SK-N-SH treated with all-trans-retinoic acid at 6 μM for 48 hours (cell line): ENCODE data around the gene NAA10.

Experiments used
- ATAC-seq: fragments of 200-7000 bp; cut with Tn5 transposase; 3 replicates; pipeline ENCODE4 v1.9.1; 2020; ENCODE audit warnings: mild to moderate bottlenecking, moderate library complexity
- ARNTL ChIP-seq: fragments of 450-650 bp; formaldehyde crosslinking; IDR thresholded peaks from 2 replicates; pipeline ENCODE4 v1.5.0; 2020; ENCODE audit warnings: low read depth, mild to moderate bottlenecking, moderate library complexity, borderline replicate concordance
- BACH2 ChIP-seq: fragments of 250-450 bp; sonication (Bioruptor Pico); IDR thresholded peaks from 2 replicates; pipeline ENCODE4 v1.9.0; 2021; ENCODE audit warnings: mild to moderate bottlenecking, borderline replicate concordance
- CSDC2 ChIP-seq: fragments of 250-450 bp; sonication (Bioruptor Pico); IDR thresholded peaks from 2 replicates; pipeline ENCODE4 v1.5.0; 2020; ENCODE audit warnings: mild to moderate bottlenecking, moderate library complexity
- ESRRG ChIP-seq: fragments of 250-450 bp; sonication (Bioruptor Pico); IDR thresholded peaks from 2 replicates; pipeline ENCODE4 v1.6.1; 2021; ENCODE audit warnings: mild to moderate bottlenecking
- GLIS3 ChIP-seq: fragments of 250-450 bp; sonication (Bioruptor Pico); IDR thresholded peaks from 2 replicates; pipeline ENCODE4 v1.5.0; 2020; ENCODE audit warnings: mild to moderate bottlenecking, moderate library complexity
- ISL1 ChIP-seq: fragments of 250-450 bp; sonication (Bioruptor Pico); IDR thresholded peaks from 2 replicates; pipeline ENCODE4 v2.1.2; 2022; ENCODE audit warnings: mild to moderate bottlenecking, moderate library complexity
- OSR1 ChIP-seq: fragments of 250-450 bp; sonication (Bioruptor Pico); IDR thresholded peaks from 2 replicates; pipeline ENCODE4 v1.8.0; 2022; ENCODE audit warnings: moderate library complexity, mild to moderate bottlenecking, inconsistent platforms
- POU6F1 ChIP-seq: fragments of 250-450 bp; sonication (Bioruptor Pico); IDR thresholded peaks from 2 replicates; pipeline ENCODE4 v1.8.0; 2021; ENCODE audit warnings: low read depth, mild to moderate bottlenecking, moderate library complexity, borderline replicate concordance
- RARB ChIP-seq: fragments of 250-450 bp; sonication (Bioruptor Pico); IDR thresholded peaks from 2 replicates; pipeline ENCODE4 v1.8.0; 2021; ENCODE audit warnings: mild to moderate bottlenecking, moderate library complexity
- SNAI2 ChIP-seq: fragments of 250-450 bp; sonication (Bioruptor Pico); IDR thresholded peaks from 2 replicates; pipeline ENCODE4 v1.5.0; 2020; ENCODE audit warnings: mild to moderate bottlenecking, moderate library complexity
- TCF4 ChIP-seq: fragments of 250-450 bp; sonication (Bioruptor Pico); IDR thresholded peaks from 2 replicates; pipeline ENCODE4 v1.8.0; 2021; ENCODE audit warnings: mild to moderate bottlenecking, moderate library complexity, borderline replicate concordance
- TOX ChIP-seq: fragments of 250-450 bp; sonication (Bioruptor Pico); IDR thresholded peaks from 2 replicates; pipeline ENCODE4 v1.8.0; 2021; ENCODE audit warnings: mild to moderate bottlenecking, moderate library complexity, borderline replicate concordance
- ZC3H10 ChIP-seq: fragments of 250-450 bp; sonication (Bioruptor Pico); IDR thresholded peaks from 2 replicates; pipeline ENCODE4 v1.5.1; 2021; ENCODE audit warnings: mild to moderate bottlenecking, moderate library complexity
- ZFP3 ChIP-seq: fragments of 250-450 bp; sonication (Bioruptor Pico); IDR thresholded peaks from 2 replicates; pipeline ENCODE4 v1.5.0; 2020; ENCODE audit warnings: mild to moderate bottlenecking, moderate library complexity
- ZFP30 ChIP-seq: fragments of 450-650 bp; formaldehyde crosslinking; IDR thresholded peaks from 2 replicates; pipeline ENCODE4 v1.5.0; 2022; ENCODE audit warnings: mild to moderate bottlenecking, moderate library complexity
- ZNF565 ChIP-seq: fragments of 450-650 bp; formaldehyde crosslinking; conservative IDR thresholded peaks from 2 replicates; pipeline ENCODE4 v1.5.0; 2020; ENCODE audit warnings: low read depth, mild to moderate bottlenecking, moderate library complexity
- ZNF70 ChIP-seq: fragments of 450-650 bp; formaldehyde crosslinking; IDR thresholded peaks from 2 replicates; pipeline ENCODE4 v1.5.0; 2020; ENCODE audit warnings: mild to moderate bottlenecking, moderate library complexity
- ZNF8 ChIP-seq: fragments of 450-650 bp; formaldehyde crosslinking; IDR thresholded peaks from 2 replicates; pipeline ENCODE4 v1.5.0; 2020; ENCODE audit warnings: mild to moderate bottlenecking, moderate library complexity
- TF ChIP-seq, protein P1 (sequence below): fragments of 250-450 bp; sonication (Bioruptor Pico); IDR thresholded peaks from 2 replicates; pipeline ENCODE4 v1.8.0; 2020; ENCODE audit warnings: mild to moderate bottlenecking, moderate library complexity, borderline replicate concordance
- TF ChIP-seq, protein P2 (sequence below): fragments of 250-450 bp; sonication (Bioruptor Pico); IDR thresholded peaks from 2 replicates; pipeline ENCODE4 v1.5.0; 2020; ENCODE audit warnings: mild to moderate bottlenecking, moderate library complexity
- TF ChIP-seq, protein P3 (sequence below): fragments of 250-450 bp; sonication (Bioruptor Pico); IDR thresholded peaks from 2 replicates; pipeline ENCODE4 v1.5.1; 2021; ENCODE audit warnings: mild to moderate bottlenecking, moderate library complexity
- TF ChIP-seq, protein P4 (sequence below): fragments of 250-450 bp; sonication (Bioruptor Pico); IDR thresholded peaks from 2 replicates; pipeline ENCODE4 v1.5.1; 2020; ENCODE audit warnings: low read depth, mild to moderate bottlenecking, moderate library complexity

The NAA10 gene

GRCh38 chrX:153920546-153920945 is 14.3 kb downstream of the NAA10 start:
- TF ChIP-seq ZFP3 (CRISPR knock-in tag) (no peak), TCF4 (no peak), ZC3H10 (CRISPR knock-in tag) (no peak), TOX (CRISPR knock-in tag) (no peak), BACH2 (CRISPR knock-in tag) (no peak), CSDC2 (CRISPR knock-in tag) (no peak), ZNF70 (no peak), ESRRG (CRISPR knock-in tag) (no peak), ARNTL (no peak), RARB (no peak), ZNF565 (CRISPR knock-in tag) (no peak), OSR1 (CRISPR knock-in tag) (no peak)
- TF ChIP-seq, protein P1, sequence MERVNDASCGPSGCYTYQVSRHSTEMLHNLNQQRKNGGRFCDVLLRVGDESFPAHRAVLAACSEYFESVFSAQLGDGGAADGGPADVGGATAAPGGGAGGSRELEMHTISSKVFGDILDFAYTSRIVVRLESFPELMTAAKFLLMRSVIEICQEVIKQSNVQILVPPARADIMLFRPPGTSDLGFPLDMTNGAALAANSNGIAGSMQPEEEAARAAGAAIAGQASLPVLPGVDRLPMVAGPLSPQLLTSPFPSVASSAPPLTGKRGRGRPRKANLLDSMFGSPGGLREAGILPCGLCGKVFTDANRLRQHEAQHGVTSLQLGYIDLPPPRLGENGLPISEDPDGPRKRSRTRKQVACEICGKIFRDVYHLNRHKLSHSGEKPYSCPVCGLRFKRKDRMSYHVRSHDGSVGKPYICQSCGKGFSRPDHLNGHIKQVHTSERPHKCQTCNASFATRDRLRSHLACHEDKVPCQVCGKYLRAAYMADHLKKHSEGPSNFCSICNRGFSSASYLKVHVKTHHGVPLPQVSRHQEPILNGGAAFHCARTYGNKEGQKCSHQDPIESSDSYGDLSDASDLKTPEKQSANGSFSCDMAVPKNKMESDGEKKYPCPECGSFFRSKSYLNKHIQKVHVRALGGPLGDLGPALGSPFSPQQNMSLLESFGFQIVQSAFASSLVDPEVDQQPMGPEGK (CRISPR knock-in tag), result no peak
- TF ChIP-seq, protein P2, sequence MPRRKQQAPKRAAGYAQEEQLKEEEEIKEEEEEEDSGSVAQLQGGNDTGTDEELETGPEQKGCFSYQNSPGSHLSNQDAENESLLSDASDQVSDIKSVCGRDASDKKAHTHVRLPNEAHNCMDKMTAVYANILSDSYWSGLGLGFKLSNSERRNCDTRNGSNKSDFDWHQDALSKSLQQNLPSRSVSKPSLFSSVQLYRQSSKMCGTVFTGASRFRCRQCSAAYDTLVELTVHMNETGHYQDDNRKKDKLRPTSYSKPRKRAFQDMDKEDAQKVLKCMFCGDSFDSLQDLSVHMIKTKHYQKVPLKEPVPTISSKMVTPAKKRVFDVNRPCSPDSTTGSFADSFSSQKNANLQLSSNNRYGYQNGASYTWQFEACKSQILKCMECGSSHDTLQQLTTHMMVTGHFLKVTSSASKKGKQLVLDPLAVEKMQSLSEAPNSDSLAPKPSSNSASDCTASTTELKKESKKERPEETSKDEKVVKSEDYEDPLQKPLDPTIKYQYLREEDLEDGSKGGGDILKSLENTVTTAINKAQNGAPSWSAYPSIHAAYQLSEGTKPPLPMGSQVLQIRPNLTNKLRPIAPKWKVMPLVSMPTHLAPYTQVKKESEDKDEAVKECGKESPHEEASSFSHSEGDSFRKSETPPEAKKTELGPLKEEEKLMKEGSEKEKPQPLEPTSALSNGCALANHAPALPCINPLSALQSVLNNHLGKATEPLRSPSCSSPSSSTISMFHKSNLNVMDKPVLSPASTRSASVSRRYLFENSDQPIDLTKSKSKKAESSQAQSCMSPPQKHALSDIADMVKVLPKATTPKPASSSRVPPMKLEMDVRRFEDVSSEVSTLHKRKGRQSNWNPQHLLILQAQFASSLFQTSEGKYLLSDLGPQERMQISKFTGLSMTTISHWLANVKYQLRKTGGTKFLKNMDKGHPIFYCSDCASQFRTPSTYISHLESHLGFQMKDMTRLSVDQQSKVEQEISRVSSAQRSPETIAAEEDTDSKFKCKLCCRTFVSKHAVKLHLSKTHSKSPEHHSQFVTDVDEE (CRISPR knock-in tag), result no peak

DNA sequence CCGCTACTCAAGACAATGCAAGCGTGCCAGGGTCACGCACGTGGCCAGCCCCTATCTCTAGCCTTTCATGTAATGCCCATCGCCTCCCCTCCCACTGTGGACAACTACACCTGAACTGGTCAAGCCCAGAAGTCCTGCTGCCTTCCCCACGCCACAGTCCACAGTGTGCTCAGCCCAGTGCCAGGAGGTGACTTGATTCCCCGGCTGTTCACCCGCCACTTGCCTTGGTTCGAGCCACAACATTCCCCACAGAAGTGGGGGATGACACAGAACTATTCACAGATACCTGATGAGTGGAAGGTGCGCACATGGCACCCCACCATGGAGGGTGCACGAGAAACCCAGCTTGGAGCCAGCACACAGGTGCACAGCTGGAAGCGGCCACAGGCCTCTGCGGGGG is 15.6 kb downstream of the NAA10 start:
- TF ChIP-seq TCF4 (no peak), TOX (CRISPR knock-in tag) (no peak), GLIS3 (no peak), OSR1 (CRISPR knock-in tag) (no peak), CSDC2 (CRISPR knock-in tag) (no peak), SNAI2 (CRISPR knock-in tag) (no peak), ZFP30 (CRISPR knock-in tag) (no peak), ZNF70 (no peak), ZNF565 (CRISPR knock-in tag) (no peak), BACH2 (CRISPR knock-in tag) (no peak), ARNTL (no peak), ISL1 (CRISPR knock-in tag) (no peak), ZC3H10 (CRISPR knock-in tag) (no peak), ESRRG (CRISPR knock-in tag) (no peak)
- TF ChIP-seq, protein P3, sequence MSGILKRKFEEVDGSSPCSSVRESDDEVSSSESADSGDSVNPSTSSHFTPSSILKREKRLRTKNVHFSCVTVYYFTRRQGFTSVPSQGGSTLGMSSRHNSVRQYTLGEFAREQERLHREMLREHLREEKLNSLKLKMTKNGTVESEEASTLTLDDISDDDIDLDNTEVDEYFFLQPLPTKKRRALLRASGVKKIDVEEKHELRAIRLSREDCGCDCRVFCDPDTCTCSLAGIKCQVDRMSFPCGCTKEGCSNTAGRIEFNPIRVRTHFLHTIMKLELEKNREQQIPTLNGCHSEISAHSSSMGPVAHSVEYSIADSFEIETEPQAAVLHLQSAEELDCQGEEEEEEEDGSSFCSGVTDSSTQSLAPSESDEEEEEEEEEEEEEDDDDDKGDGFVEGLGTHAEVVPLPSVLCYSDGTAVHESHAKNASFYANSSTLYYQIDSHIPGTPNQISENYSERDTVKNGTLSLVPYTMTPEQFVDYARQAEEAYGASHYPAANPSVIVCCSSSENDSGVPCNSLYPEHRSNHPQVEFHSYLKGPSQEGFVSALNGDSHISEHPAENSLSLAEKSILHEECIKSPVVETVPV (CRISPR knock-in tag), result no peak
- TF ChIP-seq, protein P2 (CRISPR knock-in tag), result no peak
- TF ChIP-seq, protein P4, sequence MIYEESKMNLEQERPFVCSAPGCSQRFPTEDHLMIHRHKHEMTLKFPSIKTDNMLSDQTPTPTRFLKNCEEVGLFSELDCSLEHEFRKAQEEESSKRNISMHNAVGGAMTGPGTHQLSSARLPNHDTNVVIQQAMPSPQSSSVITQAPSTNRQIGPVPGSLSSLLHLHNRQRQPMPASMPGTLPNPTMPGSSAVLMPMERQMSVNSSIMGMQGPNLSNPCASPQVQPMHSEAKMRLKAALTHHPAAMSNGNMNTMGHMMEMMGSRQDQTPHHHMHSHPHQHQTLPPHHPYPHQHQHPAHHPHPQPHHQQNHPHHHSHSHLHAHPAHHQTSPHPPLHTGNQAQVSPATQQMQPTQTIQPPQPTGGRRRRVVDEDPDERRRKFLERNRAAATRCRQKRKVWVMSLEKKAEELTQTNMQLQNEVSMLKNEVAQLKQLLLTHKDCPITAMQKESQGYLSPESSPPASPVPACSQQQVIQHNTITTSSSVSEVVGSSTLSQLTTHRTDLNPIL (CRISPR knock-in tag), result no peak
- no peak for ATAC-seq

More at GRCh38 chrX:153920546-153920945, 14.3 kb downstream of the NAA10 start:
- ATAC-seq, result no peak

- no peak for ATAC-seq
- TF ChIP-seq ARNTL (no peak), ZNF8 (CRISPR knock-in tag) (no peak), ISL1 (CRISPR knock-in tag) (no peak), TCF4 (no peak), TOX (CRISPR knock-in tag) (no peak), POU6F1 (CRISPR knock-in tag) (no peak), ESRRG (CRISPR knock-in tag) (no peak)
- TF ChIP-seq, protein P3 (CRISPR knock-in tag), result no peak
- TF ChIP-seq, protein P1 (CRISPR knock-in tag), result no peak
Observed at GRCh38 chrX:153917869-153918268, 17.0 kb downstream of the NAA10 start.
